GM19023 (cell line): Measurements from ENCODE around the gene URAD.

Experiments
- ATAC-seq: cut with Tn5 transposase; IDR thresholded peaks from one replicate; pipeline ENCODE4 v1.9.1; 2021; ENCODE audit warnings: mild to moderate bottlenecking, moderate library complexity; ENCODE audit not compliant: unreplicated experiment

Gene URAD

DNA sequence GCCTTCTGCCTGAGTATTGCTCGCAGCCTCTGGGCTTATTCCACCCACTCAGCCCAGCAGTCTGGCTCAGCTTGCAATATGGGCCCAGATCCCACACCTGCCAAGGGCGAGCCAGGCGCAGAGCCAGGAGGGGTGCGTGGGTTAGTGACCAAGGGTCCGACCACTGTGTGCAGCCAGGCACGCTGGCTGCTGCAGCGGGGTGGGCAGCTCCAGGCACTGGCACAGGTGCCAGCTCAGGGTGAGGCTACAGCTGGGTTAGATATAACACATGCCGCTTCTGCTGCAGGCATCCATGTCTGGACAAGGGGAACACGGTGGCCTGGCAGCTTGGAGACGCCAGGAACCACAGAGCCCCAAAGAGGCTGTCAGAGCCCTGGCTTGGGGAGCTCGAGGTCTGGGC lies 12.6 kb upstream of the URAD start:
- no peak for ATAC-seq

DNA sequence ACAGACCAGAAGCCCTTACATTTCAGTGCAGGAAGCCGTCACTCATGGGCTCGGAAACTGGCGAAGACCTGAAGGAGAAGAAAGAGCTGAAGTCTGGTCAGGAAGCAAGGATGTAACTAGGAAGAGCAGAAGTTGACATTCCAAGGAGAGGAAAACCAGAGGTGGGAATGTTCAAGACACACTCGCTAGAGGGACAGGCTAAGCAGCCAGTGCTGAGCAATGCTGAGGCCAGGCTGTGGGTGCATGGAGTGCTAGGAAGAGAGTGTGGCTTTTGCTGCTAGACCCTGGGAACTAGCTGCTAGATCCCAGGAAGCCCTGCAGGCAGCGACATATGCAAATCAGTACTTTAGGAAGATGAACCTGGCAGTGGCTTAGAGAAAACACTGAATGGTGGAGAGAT lies 12.1 kb upstream of the URAD start:
- ATAC-seq = no peak

DNA sequence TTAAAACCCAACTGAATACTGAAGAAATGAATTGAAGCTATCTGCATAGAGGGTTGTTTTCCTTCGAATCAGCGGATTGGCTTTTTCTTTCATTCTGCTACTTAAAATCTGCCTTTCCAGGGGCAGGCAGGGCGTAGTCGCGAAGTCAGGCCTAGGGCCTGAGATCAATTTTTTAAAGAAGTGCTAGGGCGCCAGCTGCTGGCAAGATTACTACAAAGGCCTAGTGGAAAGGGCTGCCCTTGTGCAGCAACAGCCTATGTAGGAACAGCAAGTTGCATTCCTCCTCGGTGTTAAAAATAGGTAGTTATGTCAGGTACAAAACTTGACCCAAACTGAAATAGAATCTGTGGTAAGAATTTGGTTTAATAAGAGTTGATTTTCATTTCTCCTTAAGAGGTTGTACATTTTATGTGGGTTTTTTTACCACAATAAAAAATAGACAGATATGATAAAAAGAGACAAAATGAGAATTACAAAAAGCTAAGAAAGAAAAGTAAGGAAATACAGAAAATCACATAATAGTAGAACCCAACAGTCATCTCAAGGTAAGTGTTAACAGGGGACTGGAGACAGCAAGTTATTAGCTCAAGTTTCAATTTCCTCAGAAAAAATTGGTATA lies 9.5 kb upstream of the URAD start:
- ATAC-seq = no peak

DNA sequence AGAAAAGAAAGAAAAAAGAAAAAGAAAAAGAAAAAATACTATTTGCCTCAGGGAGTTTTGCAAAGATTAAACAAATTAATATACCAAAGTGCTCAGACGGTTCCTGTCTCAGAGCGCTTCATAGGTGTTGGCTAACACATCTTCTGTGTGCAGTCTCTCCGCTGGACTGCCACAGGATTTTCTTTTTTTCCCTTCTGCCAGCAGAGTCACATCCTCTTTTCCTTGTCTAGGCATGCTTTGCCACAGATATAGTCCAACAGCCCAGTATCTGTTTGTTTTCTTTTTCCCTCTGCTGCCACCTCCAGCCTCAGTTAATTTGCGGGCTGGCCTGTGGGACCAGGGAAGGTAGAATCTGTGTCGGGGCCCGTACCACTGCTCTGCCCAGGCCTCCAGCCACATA lies 3.4 kb upstream of the URAD start:
- ATAC-seq = no peak

DNA sequence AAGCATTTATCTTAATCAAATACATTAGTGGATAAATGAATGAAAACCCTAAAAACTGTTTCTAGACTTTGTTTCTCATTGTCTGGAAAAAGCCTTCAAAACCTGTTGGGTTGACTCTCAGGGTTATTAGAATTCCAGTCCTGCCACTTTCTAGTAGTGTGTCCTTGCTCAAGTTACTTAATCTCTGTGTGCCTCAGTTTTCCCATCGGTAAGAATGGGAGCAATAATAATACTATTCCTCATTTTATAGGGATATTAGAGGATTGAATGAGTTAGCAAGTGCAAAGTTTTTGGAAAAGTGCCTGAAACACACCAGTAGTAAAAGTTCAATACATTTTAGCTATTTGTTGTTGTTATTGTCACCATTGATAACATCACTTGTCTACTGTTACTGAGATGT lies 2.9 kb downstream of the URAD start:
- no peak for ATAC-seq

DNA sequence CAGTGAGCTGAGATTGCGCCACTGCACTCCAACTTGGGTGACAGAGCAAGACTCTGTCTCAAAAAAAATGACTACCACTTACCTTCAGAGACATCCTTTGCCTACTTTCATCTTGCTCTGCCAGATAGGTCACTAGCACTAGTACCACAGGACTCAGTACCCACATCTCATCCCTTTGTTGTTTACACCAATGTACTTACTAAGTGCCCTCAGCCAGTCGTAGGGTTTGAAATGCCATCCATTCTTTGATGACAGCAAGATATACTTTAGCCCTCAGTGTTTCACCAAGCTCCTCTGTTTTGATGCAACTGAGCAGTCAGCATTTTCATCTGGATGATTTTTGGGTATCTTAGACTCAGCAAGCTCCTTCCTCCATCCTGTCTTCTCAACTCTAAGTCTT lies 6.1 kb downstream of the URAD start:
- no peak for ATAC-seq

DNA sequence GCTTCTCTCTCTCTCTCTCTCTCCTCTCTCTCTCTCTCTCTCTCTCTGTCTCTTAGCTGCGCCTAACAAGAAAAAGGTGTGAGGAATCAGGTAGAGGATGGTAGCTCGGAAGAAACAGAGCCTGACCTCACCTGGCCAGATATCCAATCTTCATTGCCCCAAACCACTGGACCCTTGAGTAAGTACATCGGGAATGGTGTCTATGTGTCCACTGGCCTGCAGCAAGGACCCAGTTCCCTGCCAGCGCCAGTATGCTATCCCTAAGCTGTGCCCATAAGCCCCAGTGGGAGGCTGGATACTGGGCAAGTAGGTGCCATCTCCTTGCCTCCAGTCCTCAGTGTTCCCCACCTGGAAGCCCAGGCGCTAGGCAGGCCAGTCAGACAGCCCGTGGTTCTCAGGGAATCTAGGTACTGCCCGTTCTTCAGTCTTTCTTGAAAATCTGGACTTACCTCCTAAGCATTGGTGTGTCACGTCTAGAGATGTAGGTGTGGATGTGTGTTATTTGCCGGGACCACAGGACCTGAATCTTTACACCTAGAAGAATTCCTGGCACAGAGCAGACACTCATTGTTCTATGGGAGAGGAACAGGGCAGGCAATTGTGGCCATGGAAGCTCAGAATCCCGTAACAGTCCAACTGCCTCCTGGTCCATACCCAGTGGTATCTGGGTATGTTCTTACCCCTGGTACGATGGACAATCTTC lies 7.3 kb downstream of the URAD start:
- no peak for ATAC-seq

DNA sequence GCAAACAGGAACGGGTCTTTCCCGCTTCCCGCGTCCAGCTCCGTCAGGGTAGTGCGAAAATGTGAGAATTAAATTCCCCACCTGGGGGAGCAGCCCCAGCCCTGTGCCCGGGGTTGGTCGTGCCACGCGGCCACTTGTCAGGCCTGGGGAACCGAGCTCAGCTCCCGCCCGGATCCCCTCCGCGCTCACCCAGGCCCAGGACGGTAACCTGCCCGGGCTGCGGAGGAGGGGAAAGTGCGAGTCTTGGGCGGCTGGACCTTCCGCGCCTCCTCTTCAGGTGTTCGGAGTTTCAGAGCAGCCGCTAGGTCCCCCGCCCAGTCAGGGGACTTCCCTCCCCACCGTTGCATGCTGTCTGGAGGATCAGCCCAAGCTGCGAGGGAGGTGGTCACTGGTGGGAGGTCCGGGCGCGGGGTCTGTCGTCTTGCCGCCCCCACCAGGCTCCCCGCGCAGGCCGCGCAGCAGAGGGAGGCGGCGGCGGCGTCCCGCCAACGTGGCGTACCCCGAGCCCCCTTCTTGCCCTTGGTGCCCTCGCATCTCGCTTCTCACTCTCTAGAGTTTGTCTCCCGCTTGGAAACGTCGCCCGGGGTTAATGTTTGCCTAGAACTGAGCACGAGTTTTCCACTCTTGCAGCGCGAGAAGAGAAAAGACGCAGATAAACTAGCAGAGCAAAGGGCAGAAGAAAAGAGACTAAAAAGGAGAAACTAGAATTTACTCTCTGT lies 8.1 kb downstream of the URAD start:
- ATAC-seq = peak; percentile 41

DNA sequence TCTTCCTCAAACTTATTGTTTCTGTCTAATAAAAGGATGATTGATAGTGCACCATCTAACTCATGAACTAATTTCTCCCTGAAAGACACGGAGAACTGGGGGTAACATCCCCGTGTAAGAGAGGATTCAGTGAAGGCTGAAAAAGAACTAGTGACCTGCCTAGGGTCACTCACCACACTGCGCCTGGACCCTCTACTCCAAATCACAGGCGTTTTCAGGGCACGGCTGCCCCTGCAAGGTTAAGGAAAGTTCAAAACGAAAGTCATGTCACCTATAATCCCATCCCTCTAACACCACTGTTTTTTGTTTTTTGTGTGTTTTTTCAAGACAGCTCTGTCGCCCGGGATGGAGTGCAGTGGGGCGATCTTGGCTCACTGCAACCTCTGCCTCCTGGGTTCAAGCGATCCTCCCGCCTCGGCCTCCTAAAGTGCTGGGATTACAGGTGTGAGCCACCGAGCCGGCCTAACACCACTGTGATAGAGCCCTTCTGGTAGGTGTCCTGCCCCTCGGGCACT lies 8.7 kb downstream of the URAD start:
- no peak for ATAC-seq

DNA sequence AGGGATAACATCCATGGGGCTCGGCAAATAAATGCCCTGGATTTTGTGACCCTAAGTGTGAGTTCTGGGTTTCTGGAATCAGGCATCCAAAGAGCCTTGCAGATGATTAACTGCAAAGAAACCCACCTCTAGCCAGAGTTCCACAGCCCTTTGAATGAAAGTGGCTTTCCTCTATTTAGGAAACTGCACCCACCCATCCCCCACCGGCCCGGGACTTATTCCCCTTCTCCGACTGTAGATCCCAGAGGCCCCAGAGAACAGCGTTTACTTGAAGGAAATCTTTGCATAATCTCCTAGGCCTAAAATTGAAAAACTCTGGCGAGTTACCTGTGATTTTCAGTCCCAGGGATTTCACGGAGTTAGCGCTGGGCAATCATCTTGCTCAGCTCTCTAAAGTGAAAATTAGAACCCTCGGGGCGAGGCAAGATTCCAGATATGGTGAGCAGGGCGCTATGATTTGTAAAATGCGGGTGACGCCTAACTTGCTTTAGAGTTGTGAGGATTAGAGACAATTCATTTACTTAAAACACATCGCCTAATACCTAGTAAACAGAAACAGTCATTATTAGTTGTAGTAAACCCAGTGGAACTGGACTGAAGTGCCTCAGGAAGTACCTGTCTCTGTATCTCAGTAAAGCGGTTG lies 9.4 kb downstream of the URAD start:
- no peak for ATAC-seq

DNA sequence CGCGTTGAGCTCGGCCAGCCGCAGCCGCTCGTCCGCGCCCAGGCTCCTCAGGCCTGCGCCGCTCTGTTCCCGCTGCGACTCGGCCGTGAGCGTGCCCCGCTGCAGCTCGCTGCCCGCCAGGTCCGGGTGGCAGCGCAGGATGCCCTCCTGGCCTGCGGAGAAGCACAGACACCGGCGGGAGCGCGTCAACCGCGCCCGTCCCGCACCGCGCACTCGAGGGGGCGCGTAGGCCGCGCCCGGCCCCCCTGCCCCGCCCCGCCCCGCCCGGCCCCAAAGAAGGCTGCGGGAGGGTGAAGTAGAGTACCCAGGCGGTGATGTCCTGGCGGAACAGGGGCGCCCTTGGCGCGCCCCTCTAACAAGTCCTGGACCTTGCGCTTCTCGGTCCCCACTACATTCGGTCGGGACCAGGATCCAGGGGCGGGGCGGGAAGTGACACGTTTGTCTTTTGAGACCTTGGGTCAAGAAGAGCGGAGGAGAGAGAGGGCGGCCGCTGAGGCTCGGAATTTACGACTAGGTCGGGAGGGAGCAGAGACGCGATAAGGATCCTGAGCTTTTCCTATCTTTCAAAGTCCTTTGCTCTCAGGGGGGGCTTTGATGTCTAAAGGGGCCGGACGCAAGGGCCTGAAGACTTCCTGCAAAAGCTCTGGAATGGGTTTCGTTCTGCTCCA lies 10.1 kb downstream of the URAD start:
- ATAC-seq = no peak

DNA sequence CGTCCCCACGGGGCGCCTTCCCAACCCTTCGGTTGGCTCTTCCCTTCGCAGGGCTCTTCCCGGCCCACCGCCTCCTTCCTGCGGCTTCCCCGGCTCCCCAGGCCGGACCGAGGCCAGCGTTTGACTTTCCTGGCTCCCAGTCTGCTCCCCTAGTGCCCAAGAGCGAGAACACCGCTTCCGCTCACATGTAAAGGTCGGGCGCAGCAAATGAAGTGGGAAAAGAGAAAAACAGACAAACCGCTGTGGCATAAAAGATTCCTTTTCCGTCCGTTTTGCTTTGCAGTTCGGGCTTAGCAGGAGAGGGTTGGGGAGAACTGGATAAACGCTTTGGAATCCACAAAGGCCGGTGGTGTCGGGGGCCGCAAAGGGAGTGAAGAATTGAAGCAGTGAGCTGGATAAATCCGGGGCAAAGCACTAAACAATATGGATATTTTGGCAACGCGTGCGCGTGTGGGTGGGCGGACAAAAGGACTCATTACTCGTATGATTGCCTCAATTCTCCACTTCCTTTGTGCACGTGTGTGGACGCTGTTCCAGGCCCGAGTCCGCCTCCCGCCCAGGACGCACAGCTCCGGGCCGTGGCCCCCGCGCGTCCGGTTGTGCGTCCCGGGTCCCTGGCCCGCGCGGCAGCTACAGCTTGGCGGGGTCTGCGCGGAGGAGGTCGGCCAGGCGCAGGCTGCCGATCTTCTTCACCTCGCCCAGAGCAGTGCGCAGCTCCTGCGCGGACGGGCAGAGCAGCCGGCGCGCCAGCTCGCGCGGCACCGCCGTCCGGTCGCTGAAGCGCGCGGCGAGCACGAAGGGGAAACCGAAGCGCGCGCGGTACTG lies 10.8 kb downstream of the URAD start:
- no peak for ATAC-seq

DNA sequence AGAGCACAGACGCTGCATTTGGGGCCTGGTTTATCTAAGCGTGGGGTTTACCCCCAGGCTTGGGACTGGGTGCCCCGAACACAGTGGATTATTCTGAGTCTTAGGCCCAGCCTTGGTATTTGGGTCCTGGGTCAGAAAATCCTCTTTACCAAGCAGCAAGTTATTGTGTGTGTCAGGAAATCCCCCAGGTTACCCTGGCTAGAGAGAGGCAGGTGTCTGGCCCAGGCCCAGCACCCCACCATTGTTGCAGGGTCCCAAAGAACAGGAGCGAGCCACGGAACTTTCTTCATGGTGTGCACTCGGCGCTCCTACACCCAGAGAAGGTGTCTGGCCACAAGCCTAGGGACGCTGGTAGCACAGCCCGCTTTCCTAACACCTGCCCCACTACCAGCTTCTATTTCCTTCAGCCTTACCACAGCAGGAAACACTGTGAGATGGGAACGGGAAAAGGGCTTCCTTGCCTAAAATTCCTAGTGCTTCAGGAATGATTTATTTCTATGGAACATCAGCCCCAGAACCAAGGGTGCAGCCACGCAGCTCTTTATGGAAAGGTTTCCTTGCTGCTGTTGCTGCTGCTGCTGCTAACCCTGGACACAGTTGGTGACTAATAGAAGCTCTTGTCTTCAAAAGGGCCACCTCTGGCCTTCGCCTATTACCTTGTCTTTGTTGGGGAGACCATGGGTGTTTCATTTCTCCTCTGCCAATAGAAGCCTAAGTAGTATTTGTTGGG lies 12.0 kb downstream of the URAD start:
- no peak for ATAC-seq

DNA sequence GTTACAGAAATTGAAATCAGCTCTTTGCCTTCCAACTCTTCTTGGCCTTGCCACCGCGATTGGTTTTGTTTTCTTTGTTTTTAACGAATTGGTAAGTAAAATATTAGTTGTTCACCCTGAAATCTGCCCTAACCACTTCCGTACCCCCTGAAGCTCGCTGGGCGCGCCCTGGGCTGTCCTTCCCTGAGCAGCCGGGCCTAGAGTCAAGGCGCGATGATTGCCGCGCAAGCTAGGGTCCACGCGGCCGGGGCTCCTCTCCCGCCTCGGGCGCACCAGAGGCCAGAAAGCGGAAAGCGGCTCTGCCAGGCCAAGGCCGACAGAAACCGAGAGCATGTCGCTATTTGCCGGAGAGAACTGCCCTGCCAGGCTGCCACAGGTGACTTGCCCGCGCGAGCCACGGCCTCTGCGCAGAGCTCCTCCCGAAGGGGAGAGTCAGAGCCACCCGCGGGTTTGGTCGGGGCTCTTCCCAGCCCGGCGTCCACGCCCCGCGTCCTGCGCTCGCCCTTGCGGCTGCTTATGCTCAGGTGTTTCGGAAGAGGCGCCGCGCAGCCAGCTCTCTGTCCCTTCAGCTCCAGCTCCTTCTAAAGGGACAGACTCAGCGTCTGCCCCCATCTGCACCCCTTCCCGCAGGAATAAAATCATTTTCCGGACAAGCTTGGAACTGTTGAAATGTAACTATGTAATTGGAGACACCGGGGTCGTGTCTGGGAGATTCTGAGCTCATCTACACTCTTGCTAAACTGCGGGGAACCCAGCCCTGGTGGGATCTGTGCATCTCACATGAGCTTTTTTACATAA lies 12.7 kb downstream of the URAD start:
- ATAC-seq = no peak

DNA sequence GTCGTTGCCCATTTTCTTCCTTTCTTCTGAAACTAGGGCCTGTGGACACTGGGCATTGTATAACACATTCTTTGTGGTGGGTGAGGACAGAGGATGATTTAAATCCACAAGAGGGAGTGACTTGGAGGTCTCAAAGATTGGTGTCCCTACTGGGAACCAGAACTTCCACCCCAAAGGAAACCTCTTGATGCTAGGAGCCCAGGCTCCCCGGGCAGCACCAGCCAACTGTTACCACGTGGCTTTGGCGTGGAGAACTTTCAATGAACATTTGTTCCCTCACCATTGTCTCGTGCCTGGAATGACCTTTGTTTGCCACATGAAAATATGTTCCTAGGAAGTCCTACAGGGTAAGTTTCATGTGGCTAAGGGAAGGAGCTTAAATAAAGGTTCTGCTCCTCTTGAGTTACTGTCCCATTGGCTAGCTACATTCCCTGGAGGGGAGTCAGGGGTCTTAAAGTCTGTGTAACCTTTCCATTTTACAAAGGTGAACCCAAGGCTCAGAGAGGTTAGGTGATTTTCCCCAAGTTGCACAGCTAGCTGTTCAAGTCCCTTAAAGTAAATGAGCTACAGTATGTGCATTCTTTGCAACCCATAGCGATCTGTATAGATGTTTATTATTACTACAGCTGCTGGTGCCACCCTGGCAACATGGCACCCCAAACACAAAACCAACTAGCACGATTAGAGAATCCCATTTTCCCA lies 14.4 kb downstream of the URAD start:
- ATAC-seq = no peak

DNA sequence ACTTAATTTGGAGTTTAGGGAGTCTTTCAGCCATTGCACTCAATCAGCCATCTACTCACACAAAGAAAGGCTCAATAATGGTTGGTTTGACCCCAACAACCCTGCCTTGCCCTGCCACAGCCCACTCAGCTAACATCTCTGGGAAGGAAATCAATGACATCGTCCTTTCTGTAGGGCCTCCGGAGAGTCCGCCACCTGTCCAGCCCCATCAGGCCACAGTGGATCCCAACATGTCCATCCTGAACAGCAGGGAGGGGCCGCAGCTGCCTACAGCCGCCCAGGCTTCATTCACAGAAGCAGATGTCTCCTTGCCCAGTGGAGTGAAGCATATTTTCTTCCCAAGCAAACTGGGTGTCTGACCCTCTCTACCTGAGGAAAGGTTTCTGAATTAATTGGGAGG lies 15.2 kb downstream of the URAD start:
- ATAC-seq = no peak

DNA sequence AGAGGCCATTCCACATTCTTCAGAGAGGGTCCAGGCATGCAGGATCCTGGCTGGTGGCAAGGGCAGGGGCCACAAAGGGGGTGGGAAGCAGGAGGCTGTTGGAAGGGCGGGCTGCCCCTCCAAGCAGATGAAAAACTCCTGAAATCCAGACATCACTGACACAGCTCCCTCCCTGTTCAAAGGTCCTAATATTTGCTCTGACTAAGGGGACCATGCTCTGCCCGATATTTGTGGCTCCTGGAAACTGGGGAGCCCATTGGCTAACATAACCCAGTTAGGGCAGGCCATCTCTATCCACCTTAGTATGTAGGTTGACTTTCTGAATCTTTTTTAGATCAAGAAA lies 16.0 kb downstream of the URAD start:
- no peak for ATAC-seq

DNA sequence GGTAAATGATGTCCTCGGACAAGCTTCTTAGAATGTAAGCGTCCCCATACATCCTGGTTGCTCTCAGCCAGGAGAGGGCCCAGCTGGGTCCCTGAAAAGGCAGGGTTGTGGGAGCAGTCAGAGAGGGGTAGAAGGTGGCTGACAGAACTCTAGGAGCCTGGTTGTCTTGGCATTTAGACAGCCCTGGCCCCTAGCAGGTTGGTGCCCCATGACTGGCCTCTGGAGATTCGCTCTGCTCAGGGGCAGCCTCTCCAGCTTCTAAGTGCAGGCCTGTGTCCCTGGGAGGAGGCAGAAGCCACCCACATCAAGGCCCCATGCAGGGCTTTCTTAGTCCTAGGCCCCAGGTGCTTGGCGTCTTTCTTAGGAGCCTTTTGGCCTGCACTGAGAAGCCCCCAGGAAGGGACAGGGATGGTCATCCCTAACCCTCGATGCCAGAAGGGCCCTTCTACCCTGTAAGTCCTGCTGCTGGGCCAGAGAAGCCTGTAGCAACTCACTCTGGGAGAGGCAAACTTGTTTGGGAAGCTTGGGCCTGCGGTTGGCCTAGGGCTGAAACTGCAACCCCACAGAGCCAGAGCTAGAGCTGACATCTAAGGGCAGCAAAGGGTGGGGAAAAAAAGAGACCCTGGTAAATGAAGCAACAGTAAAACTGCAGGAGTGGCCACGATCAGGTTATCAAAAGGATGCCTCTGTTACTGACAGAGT lies 16.6 kb downstream of the URAD start:
- no peak for ATAC-seq
